ENCODE results near the gene HOXD13. TPM values are rescaled to one million over a fixed set of nuclear protein-coding genes. Genes with fewer than 3 reads are reported as not detected.

The HOXD13 gene
- total RNA-seq, 1 donor from 2014 or later, result not detected

DNA sequence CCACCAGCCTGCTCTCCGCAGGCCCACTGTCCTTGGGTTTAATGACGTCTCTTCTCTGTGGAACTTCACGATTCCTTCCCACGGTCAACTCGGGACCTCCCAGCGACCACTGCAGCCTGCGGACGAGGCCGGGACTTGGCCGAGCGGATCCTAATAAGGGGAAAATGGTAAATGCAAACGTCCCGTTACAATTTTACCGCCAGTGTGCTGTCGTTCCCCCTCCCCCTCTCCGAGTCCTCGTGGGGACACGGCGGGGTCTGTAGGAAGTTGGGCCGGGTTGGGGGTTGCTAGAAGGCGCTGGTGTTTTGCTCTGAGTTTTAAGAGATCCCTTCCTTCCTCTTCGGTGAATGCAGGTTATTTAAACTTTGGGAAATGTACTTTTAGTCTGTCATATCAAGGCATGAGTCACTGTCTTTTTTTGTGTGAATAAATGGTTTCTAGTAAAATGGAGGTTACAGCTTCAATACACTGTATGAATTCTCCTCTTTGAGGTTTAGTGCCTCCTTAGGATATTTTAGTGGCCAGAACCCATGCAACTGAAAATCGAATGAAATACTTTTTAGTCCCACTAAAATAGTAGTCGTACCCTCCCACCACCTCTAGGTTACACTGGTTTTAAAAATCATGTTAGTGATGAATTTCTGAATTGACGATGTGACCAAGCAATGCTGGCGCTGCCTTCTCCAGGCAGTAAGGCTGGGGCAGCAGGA, 16.8 kb downstream of the HOXD13 start:
- H3K27ac Mint-ChIP-seq, result peak overlapping the region; percentile 73
- peaks cover 3% of the 10 kb centered on the region for H3K36me3 Mint-ChIP-seq (ENCODE audit: low read depth)
- H3K9me3 Mint-ChIP-seq, result no peaks in the 10 kb centered on the region
- H3K27me3 Mint-ChIP-seq (ENCODE audit: insufficient read depth), result peaks cover 76% of the 10 kb centered on the region
- no peak for DNase-seq (ENCODE audit: low spot score)
- H3K4me3 Mint-ChIP-seq, result no peak overlapping the region
- peaks cover 7% of the 10 kb centered on the region for H3K4me1 Mint-ChIP-seq (ENCODE audit: low read depth)
- intact Hi-C loops (cut with micrococcal nuclease), result no loop called here

DNA sequence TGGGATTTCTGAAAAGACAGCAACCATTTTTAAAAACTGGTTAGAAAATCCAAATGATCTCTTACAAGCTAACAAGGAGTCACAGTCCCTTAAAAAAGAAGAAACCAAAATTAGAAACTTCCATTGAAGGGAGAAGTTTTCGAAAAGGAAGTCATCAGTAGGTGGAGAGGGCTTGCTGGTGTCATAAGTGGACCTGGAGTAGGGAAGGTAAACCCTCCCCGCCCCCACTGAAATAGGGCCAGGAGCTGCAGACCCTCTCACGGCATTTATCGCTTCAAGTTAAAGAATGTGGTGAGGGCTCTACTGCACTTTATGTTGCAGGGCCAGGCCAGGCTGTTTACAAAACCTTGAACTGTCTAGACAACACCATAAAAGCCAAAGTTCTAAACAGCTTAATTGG, 17.4 kb downstream of the HOXD13 start:
- intact Hi-C loops (cut with micrococcal nuclease), result loop anchor here (2.0 to 10.0 kb wide), 3 partner anchors 21 to 55 kb away; no protein-coding TSS in a partner anchor
- DNase-seq (ENCODE audit: low spot score), result no peak
- Mint-ChIP-seq H3K4me3 (no peak overlapping the region), H3K36me3 (ENCODE audit: low read depth) (peaks cover 3% of the 10 kb centered on the region), H3K4me1 (ENCODE audit: low read depth) (peaks cover 7% of the 10 kb centered on the region), H3K27ac (peak overlapping the region; percentile 73), H3K9me3 (no peaks in the 10 kb centered on the region), H3K27me3 (ENCODE audit: insufficient read depth) (peaks cover 72% of the 10 kb centered on the region)

DNA sequence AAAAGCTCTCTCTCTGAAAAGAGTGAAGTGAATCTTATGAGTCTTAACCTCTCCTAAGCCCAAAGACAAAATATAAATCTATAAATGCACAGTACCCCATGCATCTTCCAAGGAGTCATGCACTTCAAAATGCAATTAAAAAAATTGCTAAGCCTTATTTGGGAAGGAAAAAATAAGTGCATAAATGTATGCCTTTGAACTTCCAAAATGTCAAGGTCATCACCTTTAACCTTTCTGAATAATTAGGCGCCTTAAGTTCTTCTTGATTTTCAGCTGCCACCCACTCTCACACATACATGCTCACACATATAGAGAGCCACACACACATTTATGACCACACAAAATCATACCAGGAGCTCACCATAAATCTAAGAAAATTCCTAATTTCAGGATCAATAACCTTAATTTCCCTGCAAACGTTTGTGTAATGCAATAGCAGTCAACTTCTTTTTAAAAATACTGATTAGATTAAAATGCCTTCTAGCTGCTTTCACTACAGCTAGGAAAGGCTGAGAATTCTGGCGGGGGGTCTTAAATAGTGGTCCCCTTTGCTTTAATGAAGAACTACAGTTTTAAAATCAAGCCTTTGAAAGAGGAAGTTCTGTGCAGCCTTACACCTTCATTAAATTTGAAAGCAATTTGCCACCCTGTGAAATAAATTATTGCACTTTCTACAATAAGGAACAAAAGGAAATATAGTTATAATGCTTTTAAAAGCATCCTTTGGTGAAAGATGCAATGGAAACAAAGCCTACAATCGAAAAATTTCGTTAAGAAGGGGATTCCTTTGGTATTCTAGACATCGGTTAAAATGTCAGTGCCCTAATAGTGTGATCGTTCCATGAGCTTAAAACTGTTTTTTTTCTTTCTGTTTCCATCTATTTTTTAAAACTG, 18.1 kb downstream of the HOXD13 start:
- no peak for DNase-seq (ENCODE audit: low spot score)
- Mint-ChIP-seq H3K9me3 (no peaks in the 10 kb centered on the region), H3K27ac (peak overlapping the region; percentile 68), H3K4me3 (no peak overlapping the region), H3K36me3 (ENCODE audit: low read depth) (peaks cover 3% of the 10 kb centered on the region), H3K4me1 (ENCODE audit: low read depth) (peaks cover 7% of the 10 kb centered on the region), H3K27me3 (ENCODE audit: insufficient read depth) (peaks cover 69% of the 10 kb centered on the region)
- intact Hi-C loops (cut with micrococcal nuclease), result loop anchor here (2.0 to 10.0 kb wide), 3 partner anchors 20 to 54 kb away; no protein-coding TSS in a partner anchor

DNA sequence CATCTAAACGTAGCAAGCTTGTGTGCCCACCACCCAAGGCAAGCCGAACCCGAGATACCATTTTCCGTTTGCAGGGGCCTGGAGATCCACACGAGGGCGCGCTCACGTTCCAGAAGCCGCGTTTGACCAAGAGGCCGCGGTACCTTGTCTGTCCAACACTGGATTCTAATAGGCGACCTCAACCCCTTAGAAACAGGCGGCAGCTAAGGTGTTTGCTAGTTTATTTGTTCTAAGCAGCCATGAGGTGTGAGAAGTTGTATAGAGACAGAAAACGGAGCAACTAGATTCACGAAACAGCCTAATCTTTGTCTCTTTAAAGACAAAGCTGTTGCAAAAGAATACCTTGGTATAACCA, 18.8 kb downstream of the HOXD13 start:
- H3K4me3 Mint-ChIP-seq, result no peak overlapping the region
- H3K9me3 Mint-ChIP-seq, result no peaks in the 10 kb centered on the region
- DNase-seq (ENCODE audit: low spot score), result no peak
- intact Hi-C loops (cut with micrococcal nuclease), result loop anchor here (2.0 to 10.0 kb wide), 3 partner anchors 20 to 54 kb away; no protein-coding TSS in a partner anchor
- H3K27ac Mint-ChIP-seq, result peak overlapping the region; percentile 68
- H3K27me3 Mint-ChIP-seq (ENCODE audit: insufficient read depth), result peaks cover 68% of the 10 kb centered on the region
- H3K36me3 Mint-ChIP-seq (ENCODE audit: low read depth), result peaks cover 1% of the 10 kb centered on the region
- H3K4me1 Mint-ChIP-seq (ENCODE audit: low read depth), result peaks cover 2% of the 10 kb centered on the region

DNA sequence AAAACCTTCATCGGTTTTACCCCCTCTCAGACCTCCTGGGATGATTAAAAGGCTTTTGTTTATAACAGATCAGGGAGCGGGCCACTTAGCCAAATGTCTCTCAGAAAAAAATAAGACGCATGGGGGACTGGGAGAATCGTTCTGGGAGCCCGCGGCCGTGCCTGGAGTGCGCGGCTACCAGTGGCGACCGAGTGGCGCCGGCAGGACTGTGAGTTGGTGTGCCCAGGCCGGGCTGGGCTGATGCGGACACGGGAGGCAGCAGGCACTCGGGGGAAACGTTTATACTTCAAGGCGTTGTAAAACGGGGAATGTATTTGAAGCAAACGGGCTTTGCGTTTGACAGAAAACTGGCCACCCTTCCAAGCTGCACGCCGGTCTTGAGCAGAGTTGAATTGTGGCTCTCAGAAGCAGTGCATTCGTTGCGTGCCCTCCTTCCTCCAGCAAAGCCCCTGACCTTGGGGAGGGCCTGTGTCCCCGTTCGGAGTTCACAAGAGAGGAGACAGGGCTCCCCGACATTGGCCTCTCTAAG, 19.4 kb downstream of the HOXD13 start:
- H3K4me3 Mint-ChIP-seq, result no peak overlapping the region
- H3K9me3 Mint-ChIP-seq, result peaks cover 2% of the 10 kb centered on the region
- peaks cover 71% of the 10 kb centered on the region for H3K27me3 Mint-ChIP-seq (ENCODE audit: insufficient read depth)
- intact Hi-C loops (cut with micrococcal nuclease), result loop anchor here (2.0 to 10.0 kb wide), 3 partner anchors 19 to 53 kb away; no protein-coding TSS in a partner anchor
- no peak overlapping the region for H3K27ac Mint-ChIP-seq
- no peaks in the 10 kb centered on the region for H3K4me1 Mint-ChIP-seq (ENCODE audit: low read depth)
- peaks cover 3% of the 10 kb centered on the region for H3K36me3 Mint-ChIP-seq (ENCODE audit: low read depth)
- DNase-seq (ENCODE audit: low spot score), result no peak

DNA sequence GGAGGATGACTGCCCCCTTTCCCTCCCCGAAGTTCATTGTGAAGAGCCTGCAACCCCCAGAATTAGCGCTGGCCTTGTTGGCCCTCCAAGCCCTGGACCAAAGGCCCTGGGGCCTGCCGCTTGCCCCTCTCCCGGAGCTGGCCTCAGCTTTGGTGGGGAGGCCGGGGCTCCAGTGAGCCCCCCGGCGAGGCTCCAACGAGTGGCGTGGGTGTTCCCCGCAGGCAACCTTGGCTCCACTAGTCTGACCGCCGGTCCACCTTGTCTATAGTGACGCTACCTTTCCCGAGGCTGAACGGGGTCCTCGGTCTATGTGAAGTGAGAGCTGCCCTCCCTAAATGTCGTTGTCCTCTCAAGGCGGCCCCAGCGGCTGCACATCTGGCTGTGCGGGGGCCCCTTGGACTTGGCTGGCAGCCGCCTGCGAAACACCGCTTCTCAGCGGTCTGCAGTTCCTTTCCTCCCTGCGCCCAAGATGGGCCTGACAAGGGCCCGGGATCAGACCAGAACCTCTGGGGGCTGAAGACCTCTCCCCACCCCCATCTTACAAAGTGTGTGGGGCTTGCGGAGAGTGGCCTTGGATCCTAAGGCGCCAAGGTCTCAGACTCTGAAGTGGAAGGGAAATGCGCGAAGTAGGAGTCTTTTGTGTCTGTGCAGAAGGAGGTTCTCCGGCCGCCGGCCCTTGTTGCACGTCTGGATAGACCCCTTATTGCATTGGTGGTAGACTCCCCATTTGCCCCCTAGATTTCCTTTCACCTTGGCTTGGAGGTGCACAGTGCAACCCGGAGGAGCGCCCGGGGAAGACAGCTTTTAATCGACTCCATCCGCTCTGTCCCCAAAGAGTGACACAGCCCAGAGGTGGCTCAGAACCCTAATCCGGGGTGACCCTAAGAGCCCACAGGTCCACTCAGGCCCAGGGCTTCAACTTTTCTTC, 20.1 kb downstream of the HOXD13 start:
- no peak overlapping the region for H3K4me3 Mint-ChIP-seq
- peaks cover 3% of the 10 kb centered on the region for H3K36me3 Mint-ChIP-seq (ENCODE audit: low read depth)
- peaks cover 3% of the 10 kb centered on the region for H3K9me3 Mint-ChIP-seq
- DNase-seq (ENCODE audit: low spot score), result no peak
- H3K4me1 Mint-ChIP-seq (ENCODE audit: low read depth), result no peaks in the 10 kb centered on the region
- H3K27me3 Mint-ChIP-seq (ENCODE audit: insufficient read depth), result peaks cover 74% of the 10 kb centered on the region
- intact Hi-C loops (cut with micrococcal nuclease), result loop anchor here (10.0 kb wide), 1 partner anchor 52 kb away; no protein-coding TSS in a partner anchor
- H3K27ac Mint-ChIP-seq, result no peak overlapping the region

DNA sequence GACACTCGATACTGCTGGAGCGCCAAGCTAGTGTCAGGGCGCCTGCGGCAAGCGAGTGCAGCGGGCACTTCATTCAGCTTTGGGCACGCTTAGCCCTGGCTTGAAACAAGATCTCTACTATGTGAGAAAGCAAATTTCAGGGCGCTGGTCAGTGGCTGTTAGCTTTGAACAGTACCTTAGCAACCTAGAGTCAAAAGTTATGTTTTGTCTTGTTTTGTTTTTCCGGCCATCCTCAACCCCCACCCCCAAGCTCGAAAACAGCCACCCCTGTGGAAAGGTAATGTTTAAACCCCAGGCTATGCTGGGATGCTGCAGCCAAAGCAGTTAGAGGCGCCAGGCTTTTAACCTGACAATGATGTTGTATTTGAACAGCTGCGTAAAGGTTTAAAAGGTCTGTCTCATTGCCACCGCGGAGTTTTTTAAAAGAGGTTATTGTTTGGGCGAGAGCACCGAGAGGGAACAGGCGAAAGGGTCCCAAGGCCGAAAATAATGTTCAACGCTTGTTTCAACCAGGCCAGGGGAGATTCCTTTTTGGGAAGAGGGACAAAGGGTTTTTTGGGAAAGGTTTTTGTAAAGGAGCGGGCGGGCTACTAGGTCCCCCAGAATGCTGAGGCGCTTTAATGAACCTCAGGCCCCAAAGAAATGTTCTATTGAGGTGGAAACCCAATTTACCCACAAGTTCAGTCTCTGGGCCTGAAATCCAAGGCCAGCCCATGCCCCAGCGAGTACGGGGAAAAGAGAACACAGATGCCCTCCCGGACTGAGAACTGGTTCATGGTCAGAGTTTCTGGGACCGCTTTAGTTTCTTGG, 21.8 kb downstream of the HOXD13 start:
- Mint-ChIP-seq H3K36me3 (ENCODE audit: low read depth) (peaks cover 8% of the 10 kb centered on the region), H3K27me3 (ENCODE audit: insufficient read depth) (peaks cover 83% of the 10 kb centered on the region), H3K27ac (no peak overlapping the region), H3K4me3 (no peak overlapping the region), H3K4me1 (ENCODE audit: low read depth) (peaks cover 9% of the 10 kb centered on the region), H3K9me3 (peaks cover 7% of the 10 kb centered on the region)
- DNase-seq (ENCODE audit: low spot score), result no peak
- intact Hi-C loops (cut with micrococcal nuclease), result loop anchor here (10.0 kb wide), 1 partner anchor 50 kb away; no protein-coding TSS in a partner anchor

DNA sequence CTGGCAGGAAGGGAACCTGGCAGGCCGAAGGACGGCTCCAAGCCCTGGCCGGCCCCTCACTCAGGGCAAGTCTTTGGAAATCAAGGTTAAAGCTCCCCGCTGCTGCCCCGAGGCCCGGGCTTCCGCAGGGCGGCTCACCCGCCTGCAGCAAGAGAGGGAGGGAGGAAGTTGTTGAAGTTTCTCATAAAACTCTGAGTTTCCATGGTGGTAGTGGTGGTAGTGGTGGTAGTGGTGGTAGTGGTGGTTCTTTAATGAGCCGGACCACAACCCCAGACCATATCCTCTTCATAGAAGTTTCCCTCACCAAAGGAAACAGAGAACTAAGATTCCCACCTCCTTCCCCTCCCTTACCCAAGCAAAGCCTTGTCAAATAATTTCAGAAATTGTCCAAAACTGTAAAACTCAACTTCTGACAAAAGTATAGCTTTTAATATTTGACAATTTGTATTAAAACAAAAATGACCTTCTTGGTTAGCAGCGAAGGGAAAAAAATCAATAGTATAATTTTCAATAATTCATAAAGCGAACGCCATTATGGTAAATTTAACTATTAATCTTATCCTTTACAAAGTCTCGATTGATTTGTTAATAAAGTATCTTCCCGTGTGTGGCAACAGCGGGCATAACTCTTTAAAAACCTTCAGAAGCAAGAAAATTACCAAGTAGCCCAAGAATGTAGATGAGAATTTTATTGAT, 22.6 kb downstream of the HOXD13 start:
- intact Hi-C loops (cut with micrococcal nuclease), result loop anchor here (10.0 kb wide), 1 partner anchor 50 kb away; no protein-coding TSS in a partner anchor
- DNase-seq (ENCODE audit: low spot score), result no peak
- H3K27ac Mint-ChIP-seq, result no peak overlapping the region
- H3K4me3 Mint-ChIP-seq, result no peak overlapping the region
- H3K36me3 Mint-ChIP-seq (ENCODE audit: low read depth), result peaks cover 8% of the 10 kb centered on the region
- peaks cover 9% of the 10 kb centered on the region for H3K4me1 Mint-ChIP-seq (ENCODE audit: low read depth)
- H3K27me3 Mint-ChIP-seq (ENCODE audit: insufficient read depth), result peaks cover 81% of the 10 kb centered on the region
- peaks cover 7% of the 10 kb centered on the region for H3K9me3 Mint-ChIP-seq

DNA sequence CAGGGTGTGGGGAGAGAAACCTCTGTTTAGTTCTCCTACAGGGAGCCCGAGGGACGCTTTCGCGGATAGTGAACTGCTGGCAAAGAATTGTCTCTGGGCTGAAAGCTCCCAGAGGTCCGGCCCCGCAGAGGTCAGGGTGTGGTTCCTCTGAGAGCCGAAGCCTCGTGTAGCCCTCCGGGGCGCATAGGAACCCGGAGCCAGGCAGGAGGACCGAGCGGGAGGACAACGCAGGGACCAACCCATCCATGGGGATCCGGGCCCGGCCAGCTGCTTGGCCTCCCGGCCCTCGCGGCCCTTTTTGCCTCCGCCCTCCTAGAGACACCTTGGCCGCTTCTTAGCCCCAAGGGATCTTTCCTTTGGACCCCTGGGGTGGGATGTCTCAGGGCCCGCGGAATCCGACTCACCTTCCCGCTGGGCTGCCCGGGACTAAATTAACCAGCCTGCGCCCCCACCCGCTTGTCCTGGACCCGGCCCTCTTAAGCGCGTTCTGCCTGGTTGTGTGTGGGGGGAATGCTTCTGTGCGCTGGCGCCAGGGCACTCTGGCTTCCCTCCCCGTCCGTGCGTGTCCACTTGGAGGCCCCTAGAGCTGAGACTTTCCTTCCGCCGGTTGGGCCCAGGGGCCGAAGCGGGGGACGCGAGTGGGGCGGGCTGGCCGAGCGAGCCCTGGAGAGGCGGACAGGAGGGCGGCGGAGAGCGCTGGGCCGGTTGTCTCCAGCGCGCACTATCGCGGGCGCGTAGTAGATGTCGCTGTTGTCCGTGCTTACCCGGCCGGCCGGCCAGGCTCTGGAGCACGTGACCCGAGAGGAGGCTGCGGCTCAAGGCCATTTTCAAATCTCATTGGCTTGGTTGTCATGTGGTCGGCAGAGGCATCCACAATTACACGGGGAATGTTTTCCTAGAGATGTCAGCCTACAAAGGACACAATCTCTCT, 23.6 kb downstream of the HOXD13 start, which contains the start of gene HOXD10:
Gene HOXD10 (plus strand): TSS at position 896 of the 931 bp plus-strand sequence. CDS start 56 bp downstream, outside the sequence.
- DNase-seq (ENCODE audit: low spot score), result no peak
- no peak within 1 kb of the TSS for H3K27ac Mint-ChIP-seq
- no peak within 1 kb of the TSS for H3K4me3 Mint-ChIP-seq
- intact Hi-C loops (cut with micrococcal nuclease), result loop anchor here (10.0 kb wide), 1 partner anchor 49 kb away; no protein-coding TSS in a partner anchor
- H3K36me3 Mint-ChIP-seq (ENCODE audit: low read depth), result peaks cover 8% of the 10 kb centered on the region
- H3K4me1 Mint-ChIP-seq (ENCODE audit: low read depth), result peaks cover 9% of the 10 kb centered on the region
- peaks cover 7% of the 10 kb centered on the region for H3K9me3 Mint-ChIP-seq
- peaks cover 85% of the 10 kb centered on the region for H3K27me3 Mint-ChIP-seq (ENCODE audit: insufficient read depth)

DNA sequence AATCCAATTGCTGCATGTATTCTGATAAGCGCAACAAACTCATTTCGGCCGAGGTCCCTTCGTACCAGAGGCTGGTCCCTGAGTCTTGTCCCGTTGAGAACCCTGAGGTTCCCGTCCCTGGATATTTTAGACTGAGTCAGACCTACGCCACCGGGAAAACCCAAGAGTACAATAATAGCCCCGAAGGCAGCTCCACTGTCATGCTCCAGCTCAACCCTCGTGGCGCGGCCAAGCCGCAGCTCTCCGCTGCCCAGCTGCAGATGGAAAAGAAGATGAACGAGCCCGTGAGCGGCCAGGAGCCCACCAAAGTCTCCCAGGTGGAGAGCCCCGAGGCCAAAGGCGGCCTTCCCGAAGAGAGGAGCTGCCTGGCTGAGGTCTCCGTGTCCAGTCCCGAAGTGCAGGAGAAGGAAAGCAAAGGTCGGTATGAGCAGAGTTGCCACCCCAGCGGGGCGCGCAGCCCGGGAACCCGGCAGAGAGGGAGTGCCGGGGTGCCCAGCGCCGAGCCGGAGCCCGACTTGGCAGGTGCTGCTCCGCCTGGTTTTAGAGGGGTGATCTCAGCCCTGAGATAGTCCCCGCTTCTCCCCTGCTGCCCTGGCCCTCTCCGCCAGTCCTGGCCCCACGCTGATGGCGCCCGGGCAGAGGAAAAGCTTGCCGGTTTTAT, 24.8 kb downstream of the HOXD13 start:
- no peak overlapping the region for H3K4me3 Mint-ChIP-seq
- peaks cover 79% of the 10 kb centered on the region for H3K27me3 Mint-ChIP-seq (ENCODE audit: insufficient read depth)
- peaks cover 8% of the 10 kb centered on the region for H3K36me3 Mint-ChIP-seq (ENCODE audit: low read depth)
- peaks cover 7% of the 10 kb centered on the region for H3K9me3 Mint-ChIP-seq
- H3K4me1 Mint-ChIP-seq (ENCODE audit: low read depth), result peaks cover 9% of the 10 kb centered on the region
- intact Hi-C loops (cut with micrococcal nuclease), result loop anchor here (10.0 kb wide), 1 partner anchor 48 kb away; no protein-coding TSS in a partner anchor
- DNase-seq (ENCODE audit: low spot score), result no peak
- no peak overlapping the region for H3K27ac Mint-ChIP-seq
